Stimulated activated memory B cell treated with anti-CD40 and anti-IgM and Interleukin-4, amounts not matched to agents 10 μg/mL and 1 μg/mL and 100 μg/mL, for 72 hours (primary cell): ENCODE results near the gene ZNF32.
"Not testable (repeated sequence)": the region's sequence is repeated elsewhere in the genome, so short reads cannot be mapped to it uniquely, and the experiment has no call there.

Experiments
- ATAC-seq: fragments of 150-1000 bp; cut with Tn5 transposase; 2 replicates; pipeline ENCODE4 v1.10.0; 2021
- H3K27ac Mint-ChIP-seq: one replicate; pipeline ENCODE4 v1.8.0; 2022; ENCODE audit warnings: mild to moderate bottlenecking, mixed read lengths
- H3K27me3 Mint-ChIP-seq: one replicate; pipeline ENCODE4 v1.8.0; 2022; ENCODE audit warnings: mixed read lengths
- H3K36me3 Mint-ChIP-seq: one replicate; pipeline ENCODE4 v1.8.0; 2022; ENCODE audit warnings: mixed read lengths
- H3K4me1 Mint-ChIP-seq: one replicate; pipeline ENCODE4 v1.8.0; 2022; ENCODE audit warnings: mixed read lengths
- H3K4me3 Mint-ChIP-seq: one replicate; pipeline ENCODE4 v1.8.0; 2022; ENCODE audit warnings: mild to moderate bottlenecking, moderate library complexity, mixed read lengths
- H3K9me3 Mint-ChIP-seq: one replicate; pipeline ENCODE4 v1.8.0; 2022; ENCODE audit warnings: mixed read lengths

ZNF32 gene

GRCh38 chr10:43623351-43623750 lies 25.3 kb downstream of the ZNF32 start:
- Mint-ChIP-seq H3K4me3 (no peak overlapping the region), H3K27me3 (no peaks in the 10 kb centered on the region), H3K27ac (no peak overlapping the region), H3K36me3 (no peaks in the 10 kb centered on the region), H3K9me3 (peaks cover 6% of the 10 kb centered on the region), H3K4me1 (peaks cover 6% of the 10 kb centered on the region)
- no peak for ATAC-seq

GRCh38 chr10:43622038-43622437 lies 26.6 kb downstream of the ZNF32 start:
- Mint-ChIP-seq H3K9me3 (peaks cover 6% of the 10 kb centered on the region), H3K27me3 (no peaks in the 10 kb centered on the region), H3K4me3 (no peak overlapping the region), H3K36me3 (peaks cover 3% of the 10 kb centered on the region), H3K27ac (no peak overlapping the region), H3K4me1 (peaks cover 6% of the 10 kb centered on the region)
- ATAC-seq, result no peak

GRCh38 chr10:43619368-43619767 lies 29.3 kb downstream of the ZNF32 start:
- H3K4me3 Mint-ChIP-seq, result no peak overlapping the region
- H3K27ac Mint-ChIP-seq, result no peak overlapping the region
- H3K36me3 Mint-ChIP-seq, result peaks cover 29% of the 10 kb centered on the region
- no peak for ATAC-seq
- H3K4me1 Mint-ChIP-seq, result peaks cover 6% of the 10 kb centered on the region
- H3K27me3 Mint-ChIP-seq, result no peaks in the 10 kb centered on the region
- H3K9me3 Mint-ChIP-seq, result peaks cover 23% of the 10 kb centered on the region

DNA sequence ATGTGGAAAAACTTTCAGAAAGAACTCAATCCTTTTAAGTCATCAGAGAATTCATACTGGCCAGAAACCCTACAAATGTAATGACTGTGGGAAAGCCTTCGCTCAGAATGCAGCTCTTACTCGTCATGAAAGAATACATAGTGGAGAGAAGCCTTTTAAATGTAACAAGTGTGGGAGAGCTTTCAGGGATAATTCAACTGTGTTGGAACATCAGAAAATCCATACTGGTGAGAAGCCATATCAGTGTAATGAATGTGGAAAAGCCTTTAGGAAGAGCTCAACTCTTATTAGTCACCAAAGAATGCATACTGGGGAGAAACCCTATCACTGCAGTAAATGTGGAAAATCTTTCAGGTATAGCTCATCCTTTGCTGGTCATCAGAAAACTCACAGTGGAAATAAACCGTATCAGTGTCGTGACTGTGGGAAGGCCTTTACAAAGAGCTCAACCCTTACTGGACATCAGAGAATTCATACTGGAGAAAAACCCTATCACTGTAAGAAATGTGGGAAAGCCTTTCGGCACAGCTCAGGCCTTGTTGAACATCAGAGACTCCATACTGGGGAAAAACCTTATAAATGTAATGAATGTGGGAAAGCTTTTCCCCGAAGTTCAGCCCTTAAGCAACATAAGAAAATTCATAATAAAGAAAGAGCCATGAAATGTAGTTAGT lies 31.8 kb downstream of the ZNF32 start:
- H3K9me3 Mint-ChIP-seq, result peaks cover 32% of the 10 kb centered on the region
- no peak overlapping the region for H3K4me3 Mint-ChIP-seq
- no peaks in the 10 kb centered on the region for H3K4me1 Mint-ChIP-seq

GRCh38 chr10:43610636-43611035 lies 38.0 kb downstream of the ZNF32 start:
- Mint-ChIP-seq H3K4me3 (no peak overlapping the region), H3K27ac (no peak overlapping the region), H3K27me3 (no peaks in the 10 kb centered on the region), H3K9me3 (peaks cover 15% of the 10 kb centered on the region), H3K36me3 (peaks cover 77% of the 10 kb centered on the region), H3K4me1 (peaks cover 37% of the 10 kb centered on the region)
- no peak for ATAC-seq

More for the DNA sequence above, 31.8 kb downstream of the ZNF32 start:
- Mint-ChIP-seq H3K27ac (no peak overlapping the region), H3K27me3 (no peaks in the 10 kb centered on the region), H3K36me3 (peaks cover 55% of the 10 kb centered on the region)
- no peak for ATAC-seq

GRCh38 chr10:43607199-43607573 lies 41.5 kb downstream of the ZNF32 start:
- Mint-ChIP-seq H3K27ac (peak overlapping the region; percentile 78), H3K27me3 (peaks cover 3% of the 10 kb centered on the region), H3K9me3 (peaks cover 3% of the 10 kb centered on the region), H3K4me1 (peaks cover 37% of the 10 kb centered on the region), H3K36me3 (peaks cover 42% of the 10 kb centered on the region), H3K4me3 (peak overlapping the region; percentile 69)
- ATAC-seq, result no peak

DNA sequence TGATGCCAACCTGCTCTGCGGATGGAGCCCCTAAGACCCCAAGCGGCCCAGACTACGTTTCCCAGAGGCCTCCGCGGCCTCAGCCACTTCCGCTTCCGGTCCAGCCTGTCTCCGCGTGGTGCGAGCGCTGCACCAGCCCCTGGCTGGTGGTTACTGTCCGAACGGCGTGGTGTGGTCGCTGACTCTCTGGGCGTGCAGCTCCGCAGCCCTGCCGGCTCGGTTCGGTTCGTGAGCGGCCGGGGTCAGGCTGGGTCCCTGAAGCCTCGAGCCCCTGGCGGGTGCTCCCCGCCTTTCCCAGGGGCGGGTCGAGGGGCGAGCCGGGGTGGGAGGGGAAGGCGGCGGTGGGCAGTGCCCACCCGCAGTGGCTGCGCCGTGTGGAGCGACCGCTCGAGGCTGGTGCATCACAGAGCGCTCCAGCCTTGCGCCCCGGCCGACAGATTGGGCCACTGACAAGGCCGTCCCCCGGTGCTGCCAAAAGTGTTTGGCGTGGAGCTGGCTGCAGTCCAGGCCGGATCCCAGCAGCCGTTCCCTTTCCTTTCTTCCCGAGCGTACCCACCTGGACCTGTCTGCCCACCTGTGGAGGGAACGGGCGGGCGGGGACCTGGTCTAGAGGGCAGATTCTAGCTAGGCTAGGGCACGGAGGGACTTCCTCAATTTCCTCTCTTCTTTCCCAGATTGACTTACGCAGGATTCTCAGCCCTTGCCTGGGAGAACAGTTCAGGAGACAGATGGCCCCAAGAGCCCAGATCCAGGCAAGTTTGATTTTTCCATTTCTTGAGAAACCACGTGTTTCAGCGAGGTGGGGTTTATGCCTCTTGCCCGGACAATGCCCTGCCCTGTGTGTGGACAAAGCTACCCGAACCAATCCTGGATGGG lies 42.1 kb downstream of the ZNF32 start, which contains the start of gene ZNF485:
ZNF485 (plus strand) TSS at position 116 of the 876 bp plus-strand sequence; CDS start at position 729, 613 bp downstream.
- Mint-ChIP-seq H3K4me1 (peaks cover 37% of the 10 kb centered on the region), H3K9me3 (peaks cover 6% of the 10 kb centered on the region), H3K27me3 (peaks cover 8% of the 10 kb centered on the region), H3K4me3 (peak within 1 kb of the TSS; percentile 69), H3K36me3 (peaks cover 36% of the 10 kb centered on the region), H3K27ac (peak within 1 kb of the TSS; percentile 78)
- ATAC-seq, result peak; percentile 96

- peaks cover 37% of the 10 kb centered on the region for H3K4me1 Mint-ChIP-seq
- peak overlapping the region; percentile 69 for H3K4me3 Mint-ChIP-seq
- H3K27ac Mint-ChIP-seq, result peak overlapping the region; percentile 78
- H3K36me3 Mint-ChIP-seq, result peaks cover 30% of the 10 kb centered on the region
- no peak for ATAC-seq
- H3K9me3 Mint-ChIP-seq, result peaks cover 6% of the 10 kb centered on the region
- peaks cover 8% of the 10 kb centered on the region for H3K27me3 Mint-ChIP-seq
Measured at GRCh38 chr10:43605850-43606322, 42.8 kb downstream of the ZNF32 start.

- H3K9me3 Mint-ChIP-seq, H3K27ac Mint-ChIP-seq, H3K4me3 Mint-ChIP-seq, ATAC-seq, H3K27me3 Mint-ChIP-seq, H3K36me3 Mint-ChIP-seq, H3K4me1 Mint-ChIP-seq: not testable (repeated sequence)
Measured at GRCh38 chr10:43601576-43601975, 47.1 kb downstream of the ZNF32 start.

DNA sequence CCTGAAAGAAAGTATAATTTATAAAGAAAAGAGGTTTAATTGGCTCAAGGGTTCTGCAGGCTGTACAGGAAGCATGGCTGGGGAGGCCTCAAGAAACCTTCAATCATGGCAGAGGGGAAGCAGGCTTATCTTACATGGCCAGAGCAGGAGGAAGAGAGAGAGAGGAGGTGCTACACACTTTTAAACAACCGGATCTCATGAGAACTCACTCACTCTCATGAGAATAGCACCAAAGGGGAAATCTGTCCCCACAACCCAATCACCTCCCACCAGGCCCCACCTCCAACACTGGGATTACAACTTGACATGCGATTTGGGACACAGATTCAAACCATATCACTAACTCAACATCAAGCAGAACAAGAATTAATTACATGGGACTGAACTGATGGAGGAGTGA lies 49.3 kb downstream of the ZNF32 start:
- Mint-ChIP-seq H3K4me1 (peaks cover 19% of the 10 kb centered on the region), H3K4me3 (no peak overlapping the region), H3K27ac (no peak overlapping the region), H3K27me3 (peaks cover 8% of the 10 kb centered on the region), H3K9me3 (peaks cover 3% of the 10 kb centered on the region), H3K36me3 (peaks cover 1% of the 10 kb centered on the region)
- ATAC-seq, result no peak

DNA sequence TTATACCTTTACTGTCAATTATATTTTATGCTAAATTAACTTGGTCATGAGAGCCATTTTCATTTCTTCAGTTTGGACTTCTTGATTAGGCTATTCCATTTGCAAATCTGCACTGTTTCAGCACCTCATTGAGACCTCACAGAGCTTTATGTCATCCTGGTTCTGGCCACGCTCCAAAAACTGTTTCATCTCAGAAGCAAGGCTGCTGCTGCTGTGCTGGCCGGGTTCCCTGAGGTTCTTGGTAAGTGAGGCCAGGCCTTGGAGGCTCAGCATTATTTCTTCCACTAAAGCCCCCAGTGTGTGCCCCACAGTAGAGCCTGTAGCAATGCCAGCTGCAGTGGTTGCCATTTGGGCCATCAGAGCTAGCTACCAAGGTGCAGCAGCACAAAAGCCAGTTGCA lies 50.2 kb downstream of the ZNF32 start:
- ATAC-seq, result no peak

DNA sequence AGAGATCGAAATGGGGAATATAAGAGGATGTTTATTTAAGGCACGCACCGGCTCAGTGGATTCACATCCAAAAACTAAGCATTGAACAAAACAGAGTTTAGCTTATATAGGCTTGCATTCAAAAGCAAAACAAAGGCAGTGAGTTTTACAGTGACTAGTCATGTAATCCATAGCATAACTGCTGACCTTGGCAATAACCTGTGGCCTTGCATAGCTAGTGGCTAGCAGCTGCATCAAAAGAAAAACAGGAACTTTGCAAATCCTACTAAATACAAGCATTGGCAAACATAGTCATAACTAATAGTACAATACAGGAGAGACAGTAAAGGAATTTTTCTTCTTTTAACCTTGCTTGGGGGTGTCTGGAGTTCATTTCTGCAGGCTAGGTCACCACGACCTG lies 52.1 kb downstream of the ZNF32 start:
- Mint-ChIP-seq H3K9me3 (peaks cover 6% of the 10 kb centered on the region), H3K4me1 (peaks cover 24% of the 10 kb centered on the region), H3K27ac (no peak overlapping the region), H3K27me3 (no peaks in the 10 kb centered on the region), H3K4me3 (no peak overlapping the region), H3K36me3 (peaks cover 10% of the 10 kb centered on the region)
- no peak for ATAC-seq

More for the DNA sequence above, 50.2 kb downstream of the ZNF32 start:
- Mint-ChIP-seq H3K9me3 (peaks cover 6% of the 10 kb centered on the region), H3K36me3 (peaks cover 6% of the 10 kb centered on the region), H3K27me3 (peaks cover 8% of the 10 kb centered on the region), H3K4me3 (no peak overlapping the region), H3K27ac (no peak overlapping the region), H3K4me1 (peaks cover 24% of the 10 kb centered on the region)

DNA sequence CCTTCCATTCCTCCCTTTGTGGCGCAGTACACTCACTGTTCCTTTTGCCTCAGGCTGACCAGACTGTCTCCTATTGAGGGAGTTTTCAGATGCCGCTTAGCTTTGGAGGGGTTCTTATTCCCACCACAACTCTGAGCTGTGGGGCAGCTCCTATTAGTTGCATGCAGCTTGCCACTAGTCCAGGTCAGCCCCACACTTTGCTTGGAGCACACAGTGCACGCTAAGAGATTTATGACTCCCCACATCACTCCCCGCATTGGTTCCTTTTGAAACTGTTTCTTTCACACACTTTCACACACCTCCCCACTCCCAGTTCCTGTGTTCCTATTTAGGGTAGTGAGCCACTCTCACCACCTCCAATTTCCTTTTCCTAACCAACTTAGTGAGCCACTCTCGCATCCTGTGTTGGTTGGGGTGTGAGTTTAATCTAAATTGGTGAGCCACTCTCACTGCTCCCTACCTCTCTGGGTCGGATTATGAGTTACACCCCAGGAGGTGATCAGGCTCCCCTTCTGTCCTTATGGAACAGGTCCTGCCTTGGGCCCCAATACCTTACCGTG lies 52.9 kb downstream of the ZNF32 start:
- peak; percentile 53 for ATAC-seq
- Mint-ChIP-seq H3K27me3 (no peaks in the 10 kb centered on the region), H3K9me3 (peaks cover 6% of the 10 kb centered on the region), H3K27ac (peak overlapping the region; percentile 88), H3K36me3 (peaks cover 10% of the 10 kb centered on the region), H3K4me1 (peaks cover 24% of the 10 kb centered on the region), H3K4me3 (peak overlapping the region; percentile 27)

DNA sequence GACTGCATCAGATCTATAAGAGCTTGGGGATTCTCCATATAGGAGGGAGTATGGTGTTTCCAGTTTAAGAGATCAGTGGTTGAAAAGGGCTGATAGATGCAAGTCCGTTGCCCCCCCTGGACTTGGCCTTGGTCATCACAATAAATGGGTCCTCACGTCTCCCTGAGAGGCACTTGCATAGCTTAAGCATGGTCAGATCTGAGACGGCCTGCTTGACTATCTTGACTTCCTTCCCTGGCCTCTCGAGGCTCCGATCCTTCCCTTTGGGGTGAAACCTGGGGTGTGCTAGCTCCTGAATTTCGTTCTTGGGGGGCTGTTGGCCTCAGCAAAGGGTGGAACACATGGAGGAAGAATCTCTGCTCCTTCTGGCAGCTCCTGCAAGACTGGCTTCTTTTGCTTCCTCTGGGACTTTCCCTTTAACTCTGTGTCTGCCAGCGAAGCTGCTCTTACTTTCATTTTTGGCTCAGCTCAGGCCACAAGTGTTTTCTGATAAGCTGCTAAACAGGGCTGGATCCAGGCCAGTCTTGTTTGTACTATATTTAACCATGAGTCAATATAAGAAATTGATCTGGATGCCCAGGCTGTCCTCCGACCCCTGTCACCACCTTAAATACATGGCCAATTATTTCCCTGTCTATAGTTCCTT lies 53.6 kb downstream of the ZNF32 start:
- ATAC-seq, result peak; percentile 91
- H3K27me3 Mint-ChIP-seq, result no peaks in the 10 kb centered on the region
- peak overlapping the region; percentile 88 for H3K27ac Mint-ChIP-seq
- H3K4me3 Mint-ChIP-seq, result peak overlapping the region; percentile 84
- H3K4me1 Mint-ChIP-seq, result peaks cover 24% of the 10 kb centered on the region
- H3K9me3 Mint-ChIP-seq, result peaks cover 8% of the 10 kb centered on the region
- peaks cover 10% of the 10 kb centered on the region for H3K36me3 Mint-ChIP-seq
